ENCODE measurements around the gene ZDHHC12. TPM values are rescaled to one million over a fixed set of nuclear protein-coding genes. Genes with fewer than 3 reads are reported as not detected.

The ZDHHC12 gene
- total RNA-seq, 1 experiment from 2014 or later: 35.2 TPM

DNA sequence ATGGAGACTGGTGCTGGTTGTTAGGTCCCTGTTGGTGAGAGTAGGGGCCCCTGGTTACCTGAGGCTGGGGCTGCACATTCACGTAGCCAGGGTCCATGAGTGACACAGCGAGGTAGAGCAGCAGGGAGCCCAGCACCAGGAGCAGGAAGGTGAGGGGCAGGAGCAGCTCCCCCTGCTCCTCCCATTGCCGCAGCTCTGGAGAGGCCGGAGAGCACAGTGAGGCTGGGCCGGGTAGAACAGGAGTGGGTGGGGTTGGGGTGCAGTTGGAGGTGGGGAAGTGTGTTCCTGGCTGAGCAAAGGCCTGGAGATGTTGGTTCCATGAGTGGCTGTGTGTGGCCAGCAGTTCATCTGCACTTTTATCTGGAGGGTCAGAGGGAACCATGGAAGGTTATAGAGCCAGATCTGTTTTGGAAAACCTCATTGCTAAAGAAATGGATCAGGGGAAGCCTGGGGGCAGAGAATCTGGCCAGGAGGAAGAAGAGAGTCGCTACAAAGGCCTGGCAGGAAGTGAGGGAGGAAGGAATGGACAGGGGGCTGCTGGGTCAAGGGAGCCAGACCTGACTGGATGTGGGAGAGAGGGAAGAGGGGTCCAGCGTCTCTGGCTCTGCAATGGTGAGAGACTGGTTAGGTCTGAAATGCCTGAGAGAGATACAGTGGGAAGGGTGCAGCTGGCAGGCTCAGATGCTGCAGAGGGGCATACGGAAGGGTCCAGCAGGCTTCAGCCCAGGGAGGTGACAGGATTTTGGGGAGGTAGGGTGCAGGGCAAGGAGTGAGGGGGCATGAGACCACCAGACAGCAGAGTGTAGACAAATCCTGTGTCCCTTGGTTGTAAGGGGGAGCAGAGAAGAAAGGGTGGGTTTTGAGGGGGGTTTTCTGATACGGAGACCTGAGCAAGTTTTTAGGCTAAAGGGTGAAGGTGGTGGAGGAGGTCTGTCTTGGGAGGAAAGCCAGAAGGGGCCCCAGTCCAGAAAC lies 1.3 kb downstream of the ZDHHC12 start:
- Histone ChIP-seq H3K9me3 (ENCODE audit: low read depth, low read length, poor library complexity, severe bottlenecking) (no peaks in the 10 kb centered on the region), H3K27ac (ENCODE audit: low read depth, low read length, poor library complexity, severe bottlenecking) (peak overlapping the region; percentile 55), H3K4me1 (ENCODE audit: insufficient read depth, low read length, poor library complexity, severe bottlenecking) (peaks cover 19% of the 10 kb centered on the region), H3K4me3 (ENCODE audit: low read depth, low read length, poor library complexity, severe bottlenecking) (peak overlapping the region; percentile 66), H3K36me3 (ENCODE audit: insufficient read depth, low read length, poor library complexity, severe bottlenecking) (peaks cover 6% of the 10 kb centered on the region), H3K27me3 (replicated peaks; ENCODE audit: insufficient read depth, low read depth, low read length, poor library complexity) (no peaks in the 10 kb centered on the region)
- intact Hi-C loops (cut with micrococcal nuclease; ENCODE audit: unreplicated experiment): no loop called here
- DNase-seq (ENCODE audit: low spot score): no peak
- TF ChIP-seq, protein P1, sequence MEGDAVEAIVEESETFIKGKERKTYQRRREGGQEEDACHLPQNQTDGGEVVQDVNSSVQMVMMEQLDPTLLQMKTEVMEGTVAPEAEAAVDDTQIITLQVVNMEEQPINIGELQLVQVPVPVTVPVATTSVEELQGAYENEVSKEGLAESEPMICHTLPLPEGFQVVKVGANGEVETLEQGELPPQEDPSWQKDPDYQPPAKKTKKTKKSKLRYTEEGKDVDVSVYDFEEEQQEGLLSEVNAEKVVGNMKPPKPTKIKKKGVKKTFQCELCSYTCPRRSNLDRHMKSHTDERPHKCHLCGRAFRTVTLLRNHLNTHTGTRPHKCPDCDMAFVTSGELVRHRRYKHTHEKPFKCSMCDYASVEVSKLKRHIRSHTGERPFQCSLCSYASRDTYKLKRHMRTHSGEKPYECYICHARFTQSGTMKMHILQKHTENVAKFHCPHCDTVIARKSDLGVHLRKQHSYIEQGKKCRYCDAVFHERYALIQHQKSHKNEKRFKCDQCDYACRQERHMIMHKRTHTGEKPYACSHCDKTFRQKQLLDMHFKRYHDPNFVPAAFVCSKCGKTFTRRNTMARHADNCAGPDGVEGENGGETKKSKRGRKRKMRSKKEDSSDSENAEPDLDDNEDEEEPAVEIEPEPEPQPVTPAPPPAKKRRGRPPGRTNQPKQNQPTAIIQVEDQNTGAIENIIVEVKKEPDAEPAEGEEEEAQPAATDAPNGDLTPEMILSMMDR (conservative IDR thresholded peaks at IDR 0.05; ENCODE audit: low read depth, low read length): no peak
- TF ChIP-seq EZH2 (IDR thresholded peaks at IDR 0.05; ENCODE audit: borderline replicate concordance, low read depth, low read length, poor library complexity, severe bottlenecking): no peak
- ChIA-PET POLR2A (ENCODE audit: low non-redundant PET) (no interaction called here), CTCF (interaction anchor here (0.5 kb wide), 1 partner anchor 38 kb away, joined by 3 read pairs; no protein-coding TSS in a partner anchor)
- no TSS peak for BruUV-seq (replicated peaks)

DNA sequence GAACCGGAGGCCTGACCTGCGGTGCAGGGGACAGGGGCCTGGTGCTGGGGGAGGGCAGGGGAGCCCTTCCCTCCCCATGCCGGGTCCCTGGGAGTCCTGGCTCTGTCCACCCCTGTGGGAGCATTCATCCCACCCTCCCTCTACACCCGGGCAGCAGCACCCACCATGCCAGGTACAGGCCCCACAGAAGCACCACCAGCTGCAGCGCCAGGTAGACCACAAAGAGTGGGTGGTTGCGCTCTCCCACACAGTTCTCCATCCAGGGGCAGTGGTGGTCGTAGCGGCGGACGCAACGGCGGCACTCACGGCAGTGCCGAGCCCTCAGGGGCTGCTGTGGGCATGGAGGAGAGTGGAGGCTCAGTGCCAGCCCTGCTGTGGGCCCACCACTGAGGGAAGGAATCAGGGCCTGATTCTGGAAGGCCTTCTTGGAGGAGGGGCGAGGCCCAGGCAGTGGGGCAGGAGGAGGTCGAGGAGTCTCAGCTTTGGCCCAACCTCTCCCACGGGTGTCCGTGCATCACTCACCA lies 2.4 kb downstream of the ZDHHC12 start:
- no peaks in the 10 kb centered on the region for H3K27me3 ChIP-seq (replicated peaks; ENCODE audit: insufficient read depth, low read depth, low read length, poor library complexity)
- TF ChIP-seq, protein P1 (conservative IDR thresholded peaks at IDR 0.05; ENCODE audit: low read depth, low read length): no peak
- TF ChIP-seq EZH2 (IDR thresholded peaks at IDR 0.05; ENCODE audit: borderline replicate concordance, low read depth, low read length, poor library complexity, severe bottlenecking): no peak
- no peaks in the 10 kb centered on the region for H3K9me3 ChIP-seq (ENCODE audit: low read depth, low read length, poor library complexity, severe bottlenecking)
- ChIA-PET CTCF (no interaction called here), POLR2A (ENCODE audit: low non-redundant PET) (no interaction called here)
- H3K4me1 ChIP-seq (ENCODE audit: insufficient read depth, low read length, poor library complexity, severe bottlenecking): peaks cover 19% of the 10 kb centered on the region
- H3K4me3 ChIP-seq (ENCODE audit: low read depth, low read length, poor library complexity, severe bottlenecking): no peak overlapping the region
- no peak for DNase-seq (ENCODE audit: low spot score)
- H3K36me3 ChIP-seq (ENCODE audit: insufficient read depth, low read length, poor library complexity, severe bottlenecking): peaks cover 6% of the 10 kb centered on the region
- intact Hi-C loops (cut with micrococcal nuclease; ENCODE audit: unreplicated experiment): no loop called here
- BruUV-seq (replicated peaks): no TSS peak
- no peak overlapping the region for H3K27ac ChIP-seq (ENCODE audit: low read depth, low read length, poor library complexity, severe bottlenecking)

DNA sequence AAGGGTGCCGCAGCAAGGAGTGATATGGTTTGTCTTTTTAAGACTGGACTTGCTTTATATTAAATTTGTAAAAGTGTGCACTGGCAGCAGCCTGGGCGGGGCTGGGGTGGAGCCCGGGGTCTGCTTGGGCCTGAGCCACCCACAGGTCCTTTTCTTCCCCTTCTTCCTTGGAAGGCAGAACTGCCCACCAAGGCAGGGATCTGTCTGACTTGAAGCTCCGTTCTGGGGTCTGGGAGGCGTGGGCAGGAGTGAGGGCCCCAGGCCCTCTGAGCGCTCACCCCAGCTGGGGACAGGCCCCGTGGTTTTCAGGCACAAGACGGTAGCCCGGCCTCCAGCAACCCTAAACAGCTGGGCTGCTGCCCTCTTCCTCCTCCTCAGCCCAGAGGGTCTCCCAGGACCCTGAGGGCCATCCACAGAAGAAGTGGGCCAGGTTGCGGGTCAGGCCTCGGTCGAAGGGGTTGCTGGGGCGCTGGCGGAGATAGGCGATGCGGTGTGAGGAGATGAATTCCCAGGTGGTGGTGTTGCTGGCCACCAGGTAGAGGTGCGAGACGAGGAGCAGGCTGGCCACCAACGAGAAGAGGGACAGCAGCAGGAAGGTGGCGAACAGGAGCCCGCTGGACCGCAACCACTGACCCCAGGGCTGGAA lies 3.0 kb downstream of the ZDHHC12 start:
- TSS peak; percentile 56 for BruUV-seq (replicated peaks)
- CTCF ChIA-PET: no interaction called here
- no peaks in the 10 kb centered on the region for H3K27me3 ChIP-seq (replicated peaks; ENCODE audit: insufficient read depth, low read depth, low read length, poor library complexity)
- intact Hi-C loops (cut with micrococcal nuclease; ENCODE audit: unreplicated experiment): no loop called here
- no peaks in the 10 kb centered on the region for H3K9me3 ChIP-seq (ENCODE audit: low read depth, low read length, poor library complexity, severe bottlenecking)
- no peak for DNase-seq (ENCODE audit: low spot score)
- no peak for TF ChIP-seq EZH2 (IDR thresholded peaks at IDR 0.05; ENCODE audit: borderline replicate concordance, low read depth, low read length, poor library complexity, severe bottlenecking)
- TF ChIP-seq, protein P1 (conservative IDR thresholded peaks at IDR 0.05; ENCODE audit: low read depth, low read length): no peak
- no peak overlapping the region for H3K27ac ChIP-seq (ENCODE audit: low read depth, low read length, poor library complexity, severe bottlenecking)
- H3K4me3 ChIP-seq (ENCODE audit: low read depth, low read length, poor library complexity, severe bottlenecking): no peak overlapping the region
- peaks cover 6% of the 10 kb centered on the region for H3K36me3 ChIP-seq (ENCODE audit: insufficient read depth, low read length, poor library complexity, severe bottlenecking)
- peaks cover 15% of the 10 kb centered on the region for H3K4me1 ChIP-seq (ENCODE audit: insufficient read depth, low read length, poor library complexity, severe bottlenecking)
- POLR2A ChIA-PET (ENCODE audit: low non-redundant PET): no interaction called here

Measured in A673 (cell line).